GM21360 (cell line): ENCODE measurements around the gene HIPK2.

Experiments used
- ATAC-seq: cut with Tn5 transposase; IDR thresholded peaks from one replicate; pipeline ENCODE4 v1.9.1; 2021; ENCODE audit warnings: mild to moderate bottlenecking, moderate library complexity; ENCODE audit not compliant: unreplicated experiment

The HIPK2 gene

DNA sequence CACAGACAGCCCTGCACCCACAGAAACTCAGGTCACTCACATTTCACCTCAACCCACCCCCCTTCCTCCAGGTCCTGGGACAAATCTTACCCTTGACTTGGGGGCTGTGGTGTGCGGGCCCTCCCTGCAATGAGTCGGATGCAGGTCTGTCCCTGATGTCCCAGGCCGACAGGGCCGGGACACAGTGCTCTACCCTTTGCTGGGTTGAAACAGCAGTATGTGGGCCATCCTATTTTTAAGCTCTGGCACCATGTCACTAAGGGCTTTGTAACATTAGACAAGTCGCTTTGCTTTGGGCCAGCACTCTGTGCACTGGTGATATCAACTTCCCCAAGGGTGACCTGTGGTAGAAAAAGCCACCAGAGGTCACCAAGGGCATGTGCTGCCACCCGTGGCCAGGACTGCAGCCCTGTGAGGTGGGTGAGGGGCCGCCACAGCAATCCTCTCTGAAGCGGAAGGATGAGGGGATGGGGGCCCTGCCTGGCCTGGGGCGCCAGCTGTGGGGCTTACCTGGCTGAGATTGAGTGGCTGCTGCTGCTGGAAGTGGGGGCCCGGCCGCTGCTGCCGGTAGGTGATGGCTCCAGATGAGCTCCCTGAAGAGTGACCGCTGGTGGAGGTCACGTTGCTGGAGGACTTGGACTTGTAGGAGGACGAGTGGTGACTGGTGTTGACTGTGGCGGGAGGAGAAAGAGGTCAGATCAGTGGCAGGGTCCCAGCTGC lies 203.0 kb downstream of the HIPK2 start:
- ATAC-seq = no peak

DNA sequence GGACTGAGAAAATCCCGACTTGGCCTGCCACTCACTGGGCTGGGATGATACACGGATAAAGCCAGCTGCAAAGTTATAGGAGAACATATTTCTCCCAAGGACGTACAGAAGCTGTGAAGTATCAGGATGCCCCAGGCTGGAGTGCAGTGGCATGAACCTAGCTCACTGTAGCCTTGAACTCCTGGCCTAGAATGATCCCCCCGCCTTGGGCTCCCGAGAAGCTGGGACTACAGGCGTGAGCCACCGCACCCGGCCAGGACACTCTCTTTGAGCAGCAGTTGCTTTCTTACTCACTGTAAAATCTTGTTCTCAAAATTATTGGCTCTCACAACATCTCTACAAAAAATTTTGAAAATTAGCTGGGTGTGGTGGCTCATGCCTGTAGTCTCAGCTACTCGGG lies 203.9 kb downstream of the HIPK2 start:
- ATAC-seq = no peak

DNA sequence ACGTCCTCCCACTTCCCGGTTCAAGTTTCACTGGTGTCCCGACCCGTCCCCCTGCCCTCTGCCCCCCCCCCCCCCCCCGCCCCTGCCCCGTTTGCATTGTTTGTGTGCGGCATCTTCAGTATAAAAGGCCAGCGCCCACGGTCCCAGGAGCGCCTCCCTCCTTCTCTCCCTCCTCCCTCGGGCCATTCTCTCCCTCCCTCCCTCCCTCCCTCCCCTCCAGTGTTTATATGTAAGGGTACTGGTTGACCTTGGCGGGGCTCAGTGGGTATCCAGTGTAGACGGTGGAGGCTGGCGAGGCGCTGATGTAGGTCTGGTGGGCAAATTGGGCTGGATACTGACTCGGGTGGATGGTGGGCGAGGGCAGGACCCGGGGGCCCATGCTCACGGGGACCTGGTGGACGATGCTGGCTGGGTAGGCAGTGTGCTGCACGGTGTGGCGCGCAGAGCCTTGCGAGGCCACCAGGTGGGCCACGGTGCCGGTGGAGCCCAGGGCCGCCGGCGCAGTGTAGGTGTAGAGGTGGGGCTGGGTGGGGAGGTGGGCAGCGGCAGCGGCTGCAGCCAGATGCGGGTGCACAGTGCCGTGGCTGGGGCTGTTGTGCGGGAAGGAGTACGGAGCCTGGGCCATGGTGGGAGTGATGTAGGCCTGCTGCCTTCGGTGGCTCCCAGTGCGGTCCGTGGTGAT lies 205.0 kb downstream of the HIPK2 start:
- ATAC-seq = no peak

DNA sequence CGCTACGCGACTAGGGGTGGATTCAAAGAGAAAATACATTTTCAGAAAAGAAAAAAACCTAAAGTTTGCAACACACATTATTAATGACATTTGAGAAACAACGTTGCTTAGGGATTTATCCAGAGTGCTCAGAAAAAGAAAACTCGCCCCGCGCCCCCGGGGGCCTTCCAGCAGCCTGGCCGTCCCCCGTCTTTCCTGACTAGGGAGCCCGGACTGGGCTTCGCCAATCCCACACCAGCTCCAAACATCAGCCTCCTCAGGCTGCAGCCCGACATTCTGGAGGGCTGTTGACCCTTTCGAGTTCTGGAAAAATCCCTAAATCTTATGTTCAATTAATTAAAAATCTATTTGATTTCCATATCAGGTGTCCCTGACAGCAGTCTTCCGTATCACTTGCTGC lies 205.7 kb downstream of the HIPK2 start:
- ATAC-seq = no peak

DNA sequence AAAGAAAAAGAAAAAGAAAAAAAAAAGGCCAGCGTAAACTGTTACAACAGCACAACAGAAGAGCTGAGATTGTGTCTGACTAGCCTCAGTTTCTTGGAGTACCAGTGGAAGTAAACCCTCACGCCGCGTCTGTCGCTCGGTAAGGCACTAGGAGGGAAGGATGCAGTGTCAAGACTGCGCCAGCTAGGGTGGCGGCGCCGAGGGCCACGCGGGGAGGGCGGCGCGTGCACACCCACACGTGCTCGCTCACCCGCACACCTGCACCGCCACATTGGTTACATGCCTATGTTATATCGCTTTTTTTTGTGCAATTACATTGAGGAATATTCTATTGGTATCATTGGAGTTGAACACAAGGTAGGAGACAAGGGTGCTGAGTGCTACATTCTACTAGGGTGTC lies 206.1 kb downstream of the HIPK2 start:
- ATAC-seq = no peak

DNA sequence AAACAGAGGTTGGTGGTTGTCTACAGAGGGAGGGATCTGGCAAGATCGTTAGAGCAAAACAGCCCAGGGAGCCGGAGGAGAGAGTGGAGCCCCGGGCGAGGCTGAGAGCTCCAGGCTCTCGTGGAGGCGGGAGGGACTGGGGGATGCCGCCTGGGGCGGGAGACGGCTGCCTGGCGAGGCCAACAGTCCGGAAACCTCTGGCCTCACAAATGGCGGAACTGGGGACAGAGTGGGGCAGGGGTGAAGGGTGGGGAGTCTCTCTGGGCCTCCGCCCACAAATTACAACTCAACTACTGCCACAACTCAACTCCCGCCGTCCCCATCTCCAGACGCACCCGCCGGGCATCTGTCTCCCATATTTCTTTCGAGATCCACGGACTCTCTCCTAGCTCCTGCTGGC lies 206.6 kb downstream of the HIPK2 start:
- no peak for ATAC-seq

DNA sequence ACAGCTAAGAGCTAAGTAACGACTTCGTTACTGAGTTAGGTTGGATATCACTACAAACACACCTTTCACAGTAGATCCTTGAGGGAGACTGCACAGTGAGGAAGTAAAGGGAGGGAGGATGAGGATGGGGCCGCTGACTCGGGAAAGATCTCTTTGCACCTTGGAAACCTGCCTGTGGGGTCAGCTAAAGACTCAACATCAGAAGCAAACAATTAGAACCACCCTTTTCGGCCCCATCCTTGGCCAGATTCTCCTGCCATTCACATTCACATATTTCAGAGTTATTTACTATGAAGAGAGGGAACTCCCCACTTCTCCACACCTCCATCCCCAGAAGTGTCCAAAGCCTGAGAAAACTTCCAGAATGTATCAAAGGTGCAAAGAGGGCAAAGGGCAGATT lies 207.2 kb downstream of the HIPK2 start:
- ATAC-seq = no peak

DNA sequence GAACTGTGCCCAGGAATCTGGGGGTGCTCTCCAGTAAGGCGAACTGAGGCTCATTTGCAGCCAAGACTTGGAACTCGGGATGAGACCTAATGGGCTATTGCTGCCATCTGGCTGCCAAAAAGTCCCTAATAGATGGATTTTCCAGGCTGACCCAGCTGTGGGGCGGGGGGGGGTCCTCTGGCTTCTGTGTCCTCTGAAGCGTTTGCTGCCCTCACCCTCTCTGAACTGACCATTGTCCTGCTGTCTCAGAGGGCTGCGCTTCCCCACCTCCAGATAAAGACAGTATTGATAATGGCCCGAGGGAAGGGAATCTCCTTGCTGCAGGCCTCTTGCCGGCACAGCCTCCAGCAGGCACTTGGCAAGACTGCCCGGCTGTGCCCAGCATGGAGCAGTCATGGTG lies 207.7 kb downstream of the HIPK2 start:
- ATAC-seq = no peak

DNA sequence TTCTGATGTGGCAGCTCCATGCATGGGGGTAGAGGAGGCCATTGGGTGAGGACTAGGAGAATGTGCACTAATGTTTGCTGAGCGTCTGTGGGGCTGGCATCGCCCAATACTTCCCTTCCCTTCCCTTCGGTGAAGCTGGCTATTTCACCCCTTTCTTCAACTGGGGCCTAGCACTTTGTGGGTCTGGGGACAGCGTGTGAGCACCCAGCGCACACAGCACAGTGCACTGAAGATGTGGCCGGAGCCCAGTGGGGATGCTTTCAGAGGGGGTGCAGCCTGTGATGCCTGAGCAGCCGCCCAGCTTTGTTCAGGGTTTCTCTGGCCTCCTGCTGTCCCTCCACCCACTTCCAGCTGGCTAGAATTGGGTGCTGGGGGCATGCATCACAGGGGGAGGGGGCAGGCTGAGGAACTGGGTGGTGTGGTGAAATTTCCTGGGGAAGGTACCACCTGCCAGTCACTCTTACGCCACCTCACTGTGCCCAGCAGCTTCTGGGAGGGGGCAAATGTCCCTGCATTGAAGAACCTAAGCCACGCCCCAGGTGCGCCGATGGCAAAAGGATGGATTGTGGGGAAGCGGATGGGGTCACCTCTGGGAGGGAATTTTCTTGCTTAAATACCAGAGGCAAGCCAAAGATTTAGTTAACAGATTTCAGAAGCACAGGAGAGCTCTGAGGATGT lies 208.8 kb downstream of the HIPK2 start:
- no peak for ATAC-seq

DNA sequence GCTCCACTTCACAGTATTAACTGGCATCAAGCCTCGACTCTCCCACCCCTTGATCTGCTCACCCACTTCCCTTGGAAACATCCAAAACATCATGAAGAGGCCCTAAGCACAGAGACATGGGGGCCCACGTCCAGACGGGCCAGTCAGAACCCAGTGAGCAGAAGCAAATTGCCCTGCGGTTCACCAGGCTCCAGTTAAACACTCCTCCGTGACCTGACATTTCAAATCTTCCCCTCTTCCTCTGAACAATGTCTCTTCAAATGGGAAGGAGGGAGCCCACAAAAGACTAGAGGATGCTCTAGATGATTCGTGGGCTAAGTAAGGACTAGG lies 209.5 kb downstream of the HIPK2 start:
- no peak for ATAC-seq

DNA sequence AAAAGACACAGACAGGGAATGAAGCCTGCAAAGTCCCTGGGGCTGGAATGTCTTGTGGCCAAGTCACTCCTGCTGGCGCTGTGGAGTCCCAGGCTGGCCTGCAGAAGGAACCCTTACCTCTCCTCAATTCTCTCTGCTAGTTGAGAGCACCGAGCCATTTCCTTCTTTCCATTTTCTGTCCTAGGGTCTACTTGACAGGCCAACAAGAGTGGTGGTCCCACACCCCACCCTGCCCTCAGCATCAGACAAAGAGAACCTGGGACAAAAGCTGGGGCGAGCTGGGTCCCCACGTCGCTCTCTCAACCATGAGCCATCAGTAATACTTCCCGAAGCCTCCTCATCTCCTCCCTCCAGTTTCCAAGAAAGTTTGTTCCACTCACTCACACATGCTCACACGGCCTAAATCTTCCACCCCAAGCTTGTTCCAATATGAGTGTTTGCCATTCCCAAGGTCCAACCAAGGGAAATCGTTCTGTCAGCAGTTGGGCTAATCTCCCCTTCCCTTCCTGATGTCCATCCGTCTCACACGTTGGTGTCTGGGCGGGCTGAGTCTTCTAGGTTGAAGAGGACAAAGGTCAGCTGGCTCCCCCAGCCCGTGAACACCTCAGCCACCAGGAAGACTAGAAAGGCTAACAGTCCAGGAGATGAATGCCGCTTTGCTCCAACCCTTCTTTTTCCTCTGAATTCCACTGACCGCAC lies 210.0 kb downstream of the HIPK2 start:
- no peak for ATAC-seq

DNA sequence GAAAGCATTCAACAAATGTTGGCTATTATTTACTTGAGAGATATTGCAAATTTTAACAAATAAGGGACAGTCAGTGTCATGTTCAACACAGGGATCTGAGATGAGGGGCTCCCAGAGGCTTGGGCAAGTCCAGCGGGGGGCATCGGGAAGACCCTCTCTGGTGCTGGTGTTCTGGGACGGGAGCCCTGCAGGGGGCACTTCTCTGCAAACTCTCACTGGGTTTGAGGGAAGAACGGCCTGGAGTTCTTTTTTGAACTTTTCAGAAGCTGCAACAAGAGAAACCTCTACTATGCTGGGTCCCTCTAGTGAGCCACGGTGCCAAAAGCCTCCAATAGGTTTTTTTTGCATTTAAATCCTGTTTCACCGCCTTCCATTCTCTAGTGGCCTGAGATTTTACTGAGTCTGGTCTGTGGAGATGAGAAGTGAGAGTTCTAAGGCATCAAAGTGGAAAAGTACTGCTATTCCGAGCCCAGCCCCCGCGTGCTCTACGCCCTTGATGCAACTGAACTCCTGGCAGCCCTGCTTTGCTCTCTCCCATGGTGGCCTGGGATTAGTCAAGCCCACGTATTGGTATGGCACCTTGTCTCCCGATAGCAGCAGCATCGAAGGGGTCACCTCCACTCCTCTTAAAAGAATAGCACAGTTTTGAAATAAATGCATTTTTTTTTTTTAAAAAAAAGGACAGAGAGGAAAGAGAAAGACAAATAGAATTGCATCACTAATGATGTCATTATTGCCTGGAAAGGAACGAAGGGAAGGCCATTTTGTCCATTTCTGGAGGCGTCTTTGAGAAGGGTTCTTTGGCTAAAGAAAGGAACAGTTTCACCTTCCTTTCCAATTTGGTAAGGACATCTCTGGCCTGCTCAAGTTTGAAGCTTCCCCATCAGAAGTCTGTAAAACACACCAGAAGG lies 210.8 kb downstream of the HIPK2 start:
- ATAC-seq = no peak

DNA sequence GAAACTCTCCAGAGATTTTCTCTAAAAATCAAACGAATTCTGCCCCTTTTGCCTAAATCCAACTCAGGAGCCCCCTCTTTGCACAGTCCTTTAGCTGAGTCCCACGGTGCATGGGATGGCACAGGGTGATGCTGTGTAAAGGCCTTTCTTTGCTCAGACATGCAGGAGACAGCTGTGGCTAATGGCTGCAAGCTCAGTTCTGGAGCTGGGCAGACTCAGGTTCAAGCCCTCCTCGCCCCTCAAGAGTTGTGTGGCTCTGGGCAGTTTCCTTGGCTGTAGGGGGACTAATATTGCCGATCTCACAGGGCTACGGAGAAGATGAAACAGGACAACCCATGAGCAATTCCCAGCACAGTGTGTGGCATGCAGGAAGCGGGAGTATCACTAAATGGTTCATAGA lies 211.7 kb downstream of the HIPK2 start:
- no peak for ATAC-seq

DNA sequence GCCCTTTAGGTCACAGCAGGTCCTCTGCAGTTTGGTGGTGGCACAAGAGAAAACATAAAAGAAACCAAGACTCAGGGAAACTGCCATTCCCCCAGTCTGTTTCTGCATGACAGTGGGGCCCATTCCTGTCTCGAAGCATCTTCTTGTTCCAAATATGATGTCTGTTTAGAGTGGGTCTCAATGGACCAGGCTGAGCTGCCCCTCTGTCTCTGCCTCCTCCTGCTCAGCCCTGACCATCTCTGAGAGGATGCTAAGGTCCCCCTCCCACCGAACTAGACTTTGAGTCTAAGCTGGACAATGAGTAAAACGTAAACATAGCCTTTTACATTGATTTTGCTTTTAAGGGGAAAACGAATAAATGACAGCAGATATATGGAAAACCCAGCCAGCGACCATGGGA lies 213.9 kb downstream of the HIPK2 start:
- ATAC-seq = no peak

DNA sequence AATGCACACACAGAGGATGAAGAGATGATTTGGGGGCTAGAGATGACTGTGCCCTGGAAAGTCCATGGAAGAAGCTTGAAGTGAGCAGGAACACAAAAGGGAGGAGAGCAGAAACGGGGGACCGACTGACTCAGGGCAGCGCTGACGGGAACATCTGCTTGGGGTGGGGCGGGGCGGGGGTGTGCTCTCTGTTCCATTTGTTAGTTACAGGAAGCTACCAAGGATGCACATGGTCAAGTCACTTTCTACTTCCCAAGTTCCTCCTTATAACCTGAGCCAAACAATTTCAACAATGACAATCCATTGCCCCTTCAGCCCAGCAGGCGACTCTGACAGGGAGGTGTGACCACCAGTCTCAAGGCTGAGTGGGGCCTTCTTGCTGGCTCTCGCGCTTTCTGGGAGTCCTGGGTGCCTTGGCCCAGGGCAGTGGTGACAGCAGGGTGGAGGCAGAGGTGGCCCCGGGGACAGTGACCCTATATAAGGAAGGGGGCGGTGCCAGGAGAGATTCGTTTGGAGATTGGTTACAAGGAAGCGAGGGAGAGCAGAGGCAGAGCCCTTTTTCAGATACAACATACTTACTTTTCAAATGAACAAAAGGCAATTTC lies 214.7 kb downstream of the HIPK2 start:
- ATAC-seq = no peak

DNA sequence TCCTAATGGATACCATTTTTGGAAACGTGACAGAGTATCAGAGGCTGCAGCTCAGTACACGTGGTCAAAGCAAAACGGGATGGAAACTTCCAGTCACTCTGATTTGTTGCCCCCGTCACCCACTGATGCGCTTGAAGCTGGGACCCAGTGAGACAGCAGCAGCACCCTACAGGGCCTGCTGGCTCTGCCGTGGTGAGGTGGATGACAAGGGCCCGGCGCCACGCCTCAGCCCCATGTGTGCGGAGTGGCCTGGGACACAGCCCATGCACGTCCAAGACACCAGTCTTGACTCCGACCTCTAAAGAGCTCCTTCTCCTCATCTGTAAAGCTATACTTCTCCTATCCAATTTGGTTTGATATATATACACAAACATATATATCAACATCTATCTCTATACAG lies 215.3 kb downstream of the HIPK2 start:
- ATAC-seq = no peak

DNA sequence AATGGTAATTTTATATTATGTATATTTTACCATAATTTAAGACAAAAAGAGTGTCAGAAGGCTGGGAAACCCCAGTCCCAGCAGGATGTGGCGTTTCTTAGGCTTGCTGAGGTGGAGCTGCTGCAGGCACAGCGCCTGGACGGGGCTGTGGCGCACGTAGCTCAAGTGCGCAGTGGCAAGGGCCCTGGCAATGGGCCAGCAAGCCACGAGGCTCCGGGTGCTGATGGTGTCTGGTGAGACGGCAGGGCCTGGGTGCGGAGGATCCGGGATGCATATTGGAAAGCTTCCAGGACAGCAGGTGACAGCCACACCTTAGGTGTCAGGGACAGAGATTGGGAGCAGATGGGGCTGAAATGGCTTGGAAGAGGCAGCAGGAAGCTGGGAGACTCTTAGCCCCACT lies 217.1 kb downstream of the HIPK2 start:
- ATAC-seq = no peak

DNA sequence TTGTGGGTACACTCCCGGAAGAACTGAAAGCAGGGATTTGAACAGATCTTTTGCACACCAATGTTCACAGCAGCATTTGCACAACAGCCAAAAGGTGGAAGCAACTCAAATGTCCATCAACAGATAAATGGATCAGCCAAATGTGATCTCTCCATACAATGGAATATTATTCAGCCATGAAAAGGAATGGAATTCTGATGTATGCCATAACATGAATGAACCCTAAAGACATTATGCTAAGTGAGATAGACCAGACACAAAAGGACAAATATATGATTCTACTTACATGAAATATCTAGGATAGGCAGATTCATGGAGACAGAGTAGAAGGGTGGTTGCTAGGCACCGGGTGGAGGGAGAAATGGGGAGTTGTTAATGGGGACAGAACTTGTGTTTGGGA lies 217.6 kb downstream of the HIPK2 start:
- no peak for ATAC-seq

DNA sequence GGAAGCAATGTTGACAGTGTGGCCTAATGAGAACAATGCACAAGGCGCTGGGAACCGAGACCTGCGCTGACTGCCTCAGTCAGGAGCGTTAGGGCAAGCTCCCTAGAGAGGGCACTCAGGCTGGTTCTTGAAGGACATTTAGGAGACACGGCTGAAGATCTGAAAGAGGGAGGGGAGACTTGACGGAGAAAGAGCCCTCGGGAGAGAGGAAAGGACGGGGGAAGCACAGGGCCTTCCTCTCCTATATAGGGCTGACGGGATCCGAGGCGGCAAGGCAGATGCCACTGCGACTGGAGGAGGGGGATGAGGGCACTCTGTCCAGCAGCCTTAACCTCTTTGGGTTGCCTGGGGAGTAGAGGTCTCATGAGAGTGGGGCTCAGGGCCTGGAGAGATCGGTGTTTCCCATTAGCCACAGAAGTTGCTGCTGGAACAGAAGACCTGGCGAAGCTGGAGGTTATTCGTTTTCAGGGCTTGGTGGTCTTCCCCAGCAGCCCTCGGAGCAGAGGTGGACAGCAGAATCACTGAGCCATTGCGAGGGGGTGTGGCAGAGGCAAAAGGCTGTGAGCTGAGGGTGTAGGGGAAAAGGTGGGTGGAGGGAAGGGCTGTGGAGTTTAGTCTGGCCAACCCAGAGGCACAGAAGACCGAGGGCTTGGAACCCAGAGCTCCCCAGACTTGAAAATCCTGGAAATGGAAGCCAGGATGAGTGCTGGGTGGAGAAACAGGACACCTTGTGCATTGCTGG lies 218.3 kb downstream of the HIPK2 start:
- no peak for ATAC-seq
